ENCODE results near the gene SH3BGRL.
"Not testable (repeated sequence)": the region's sequence is repeated elsewhere in the genome, so short reads cannot be mapped to it uniquely, and the experiment has no call there.

SH3BGRL gene

DNA sequence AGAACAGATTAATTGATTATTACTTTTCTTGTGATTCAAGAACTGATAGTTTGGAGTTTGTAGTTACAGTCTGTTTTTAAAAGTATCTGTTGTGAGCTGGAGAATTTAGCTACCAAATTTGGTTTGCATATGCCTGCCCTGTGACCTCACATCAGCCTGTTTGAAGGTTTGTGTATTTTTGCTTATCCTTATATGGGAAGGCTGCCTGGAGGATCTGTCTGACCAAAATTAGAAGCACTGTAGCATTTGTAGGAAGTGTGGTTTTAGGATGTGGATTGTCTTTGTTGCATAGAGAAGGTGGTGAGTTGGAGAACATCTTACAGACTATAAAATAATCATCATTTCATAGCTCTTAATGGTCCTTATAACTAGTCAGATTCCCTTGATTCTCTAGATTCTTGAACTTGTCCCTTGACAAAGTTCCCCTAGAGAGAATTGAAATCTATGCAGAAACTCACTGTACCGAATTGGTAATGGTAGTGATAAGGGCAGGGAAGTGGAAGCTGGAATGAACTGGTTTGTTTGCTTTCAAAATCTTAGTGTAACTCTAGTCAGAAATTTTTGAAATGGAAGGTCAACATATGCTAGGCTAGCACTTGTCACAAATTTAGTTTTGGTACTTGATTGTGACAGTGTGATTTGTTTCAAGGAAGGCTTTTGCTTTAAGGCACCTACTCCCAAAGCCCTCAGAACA lies 57.3 kb downstream of the SH3BGRL start:
- in situ Hi-C loops (cut with MboI; ENCODE audit: low sequenced_read_pairs), result no loop called here

GRCh38 chrX:81259714-81260395 lies 58.0 kb downstream of the SH3BGRL start:
- in situ Hi-C loops (cut with MboI; ENCODE audit: low sequenced_read_pairs), result no loop called here

- in situ Hi-C loops (cut with MboI; ENCODE audit: low sequenced_read_pairs), result no loop called here
These were observed 59.7 kb downstream of the SH3BGRL start for GRCh38 chrX:81261576-81261975.

GRCh38 chrX:81263059-81263458 lies 61.2 kb downstream of the SH3BGRL start:
- in situ Hi-C loops (cut with MboI; ENCODE audit: low sequenced_read_pairs), result no loop called here

- in situ Hi-C loops (cut with MboI; ENCODE audit: low sequenced_read_pairs), result no loop called here
These were observed 76.7 kb downstream of the SH3BGRL start for GRCh38 chrX:81278616-81279015.

DNA sequence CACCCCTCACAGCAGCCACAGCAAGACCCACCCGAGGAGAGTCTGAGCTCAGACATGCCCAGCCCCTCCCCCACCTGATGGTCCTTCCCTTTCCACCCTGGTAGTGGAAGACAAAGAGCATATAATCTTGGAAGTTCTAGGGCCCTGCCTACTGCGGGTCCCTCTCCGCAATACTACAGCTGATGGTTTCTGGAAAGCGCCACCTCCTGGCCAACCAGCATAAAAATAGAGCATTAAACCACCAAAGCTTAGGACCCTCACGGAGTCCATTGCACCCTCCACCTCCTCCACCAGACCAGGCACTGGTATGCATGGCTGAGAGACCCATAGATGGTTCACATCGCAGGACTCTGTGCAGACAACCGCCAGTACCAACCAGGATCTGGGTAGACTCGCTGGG lies 78.2 kb downstream of the SH3BGRL start:
- in situ Hi-C loops (cut with MboI; ENCODE audit: low sequenced_read_pairs), result no loop called here

GRCh38 chrX:81286075-81286474 lies 84.2 kb downstream of the SH3BGRL start:
- in situ Hi-C loops (cut with MboI; ENCODE audit: low sequenced_read_pairs), result no loop called here

- in situ Hi-C loops (cut with MboI; ENCODE audit: low sequenced_read_pairs), result no loop called here
These were observed 84.7 kb downstream of the SH3BGRL start for GRCh38 chrX:81286608-81287007.

- in situ Hi-C loops (cut with MboI; ENCODE audit: low sequenced_read_pairs), result no loop called here
These were observed 90.1 kb downstream of the SH3BGRL start for GRCh38 chrX:81291996-81292395.

DNA sequence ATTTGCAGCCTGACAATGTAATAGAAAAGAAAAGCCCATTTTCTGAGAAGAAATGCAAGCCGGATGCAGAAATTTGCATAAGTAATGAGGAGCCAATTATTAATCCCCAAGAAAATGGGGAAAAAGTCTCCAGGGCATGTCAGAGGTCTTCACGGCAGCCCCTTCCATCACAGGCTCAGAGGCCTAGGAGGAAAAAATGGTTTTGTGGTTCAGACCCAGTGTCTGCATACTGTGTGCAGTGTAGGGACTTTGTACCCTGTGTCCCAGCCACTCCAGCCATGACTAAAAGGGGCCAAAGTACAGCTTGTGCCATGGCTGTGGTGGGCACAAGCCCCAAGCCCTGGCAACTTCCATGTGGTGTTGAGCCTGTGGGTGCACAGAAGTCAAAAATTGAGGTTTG lies 92.2 kb downstream of the SH3BGRL start:
- in situ Hi-C loops (cut with MboI; ENCODE audit: low sequenced_read_pairs), result no loop called here

DNA sequence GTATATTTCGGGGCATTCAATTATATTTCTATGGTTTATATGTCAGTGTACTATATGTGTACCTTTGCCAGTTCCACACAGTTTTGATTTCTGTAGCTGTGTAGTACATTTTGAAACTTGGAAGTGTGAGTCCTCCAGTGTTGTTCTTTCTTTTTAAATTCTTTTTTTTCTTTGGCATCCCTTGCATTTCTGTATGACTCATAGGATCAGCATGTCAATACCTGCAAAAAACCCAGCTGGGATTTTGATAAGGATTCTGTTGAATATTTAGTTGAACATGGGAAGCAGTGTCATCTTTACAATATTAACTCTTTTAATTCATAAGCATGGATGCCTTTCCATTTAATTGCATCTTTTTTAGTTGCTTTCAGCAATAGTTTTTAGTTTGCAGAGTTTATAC lies 100.0 kb downstream of the SH3BGRL start:
- in situ Hi-C loops (cut with MboI; ENCODE audit: low sequenced_read_pairs), result no loop called here

DNA sequence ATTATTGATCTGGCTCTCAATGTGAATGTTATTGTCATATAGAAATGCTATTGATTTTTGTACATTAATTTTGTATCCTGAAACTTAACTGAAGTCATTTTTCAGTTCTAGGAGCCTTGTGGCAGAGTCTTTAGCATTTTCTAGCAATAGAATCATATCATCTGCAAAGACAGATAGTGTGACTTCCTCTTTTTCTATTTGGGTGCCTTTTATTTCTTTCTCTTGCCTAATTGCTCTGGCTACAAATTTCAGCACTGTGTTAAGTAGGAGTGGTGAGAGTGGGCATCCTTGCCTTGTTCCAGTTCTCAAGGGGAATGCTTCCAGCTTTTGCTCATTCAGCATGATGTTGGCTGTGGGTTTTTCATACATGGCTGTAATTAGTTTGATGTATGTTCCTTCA lies 102.7 kb downstream of the SH3BGRL start:
- in situ Hi-C loops (cut with MboI; ENCODE audit: low sequenced_read_pairs), result no loop called here

- in situ Hi-C loops (cut with MboI; ENCODE audit: low sequenced_read_pairs), result no loop called here
These were observed 103.3 kb downstream of the SH3BGRL start for GRCh38 chrX:81305240-81305639.

DNA sequence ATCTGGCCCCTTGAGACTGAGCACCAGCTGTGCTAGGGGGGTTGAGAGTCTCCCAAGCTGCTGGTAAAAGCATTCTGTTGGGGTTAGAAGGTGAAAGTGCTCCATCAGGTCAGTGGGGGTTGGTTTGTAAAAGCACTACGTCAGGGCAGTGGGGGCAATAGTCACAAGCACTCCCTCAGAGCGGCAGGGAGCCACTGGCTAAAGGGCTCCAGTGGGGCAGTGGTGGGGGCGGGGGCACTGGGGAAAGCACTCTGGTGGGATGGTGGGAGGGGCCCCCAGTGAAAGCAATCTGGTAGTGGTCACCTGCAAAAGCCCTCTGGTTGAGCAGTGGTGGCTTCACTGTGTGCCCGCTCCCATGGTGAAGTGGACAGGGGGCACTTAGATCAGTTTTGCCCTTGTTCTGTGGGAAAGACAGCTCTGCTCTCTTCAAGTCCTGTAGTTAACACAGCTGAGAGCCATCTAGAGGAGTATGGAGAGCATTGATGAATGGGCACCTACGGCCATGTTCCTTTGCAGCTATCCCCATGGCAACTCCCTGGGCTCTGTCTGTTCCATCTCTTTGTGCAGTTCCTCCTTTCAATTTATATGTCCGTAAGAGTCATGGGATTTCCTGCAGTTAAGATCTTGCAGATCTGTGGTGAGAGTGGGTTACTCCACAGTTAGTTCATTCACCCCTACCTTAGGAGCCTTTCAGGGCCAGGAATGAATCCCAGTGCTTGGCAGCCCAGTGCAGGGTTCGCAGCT lies 106.4 kb downstream of the SH3BGRL start:
- in situ Hi-C loops (cut with MboI; ENCODE audit: low sequenced_read_pairs), result no loop called here

DNA sequence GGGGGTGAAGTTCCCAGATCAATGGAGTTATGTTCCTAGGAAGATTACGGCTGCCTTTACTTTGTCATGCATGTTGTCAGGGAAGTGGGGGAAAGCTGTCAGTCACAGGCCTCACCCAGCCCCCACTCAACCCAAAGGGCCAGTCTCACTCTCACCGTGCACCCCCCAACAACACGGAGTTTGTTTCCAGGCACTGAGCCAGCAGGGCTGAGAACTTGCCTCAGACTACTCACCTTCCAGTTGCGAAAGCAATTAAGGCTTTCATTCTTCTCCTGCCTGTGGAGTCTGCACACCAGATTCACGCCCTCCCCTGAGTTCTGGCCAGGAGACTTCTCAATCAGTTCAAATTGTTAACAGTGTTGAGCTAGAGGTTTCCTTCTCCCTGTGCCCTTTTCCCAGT lies 114.3 kb downstream of the SH3BGRL start:
- in situ Hi-C loops (cut with MboI; ENCODE audit: low sequenced_read_pairs), result no loop called here

- in situ Hi-C loops (cut with MboI; ENCODE audit: low sequenced_read_pairs), result not testable (repeated sequence)
These were observed 129.8 kb downstream of the SH3BGRL start for GRCh38 chrX:81331653-81332052.

DNA sequence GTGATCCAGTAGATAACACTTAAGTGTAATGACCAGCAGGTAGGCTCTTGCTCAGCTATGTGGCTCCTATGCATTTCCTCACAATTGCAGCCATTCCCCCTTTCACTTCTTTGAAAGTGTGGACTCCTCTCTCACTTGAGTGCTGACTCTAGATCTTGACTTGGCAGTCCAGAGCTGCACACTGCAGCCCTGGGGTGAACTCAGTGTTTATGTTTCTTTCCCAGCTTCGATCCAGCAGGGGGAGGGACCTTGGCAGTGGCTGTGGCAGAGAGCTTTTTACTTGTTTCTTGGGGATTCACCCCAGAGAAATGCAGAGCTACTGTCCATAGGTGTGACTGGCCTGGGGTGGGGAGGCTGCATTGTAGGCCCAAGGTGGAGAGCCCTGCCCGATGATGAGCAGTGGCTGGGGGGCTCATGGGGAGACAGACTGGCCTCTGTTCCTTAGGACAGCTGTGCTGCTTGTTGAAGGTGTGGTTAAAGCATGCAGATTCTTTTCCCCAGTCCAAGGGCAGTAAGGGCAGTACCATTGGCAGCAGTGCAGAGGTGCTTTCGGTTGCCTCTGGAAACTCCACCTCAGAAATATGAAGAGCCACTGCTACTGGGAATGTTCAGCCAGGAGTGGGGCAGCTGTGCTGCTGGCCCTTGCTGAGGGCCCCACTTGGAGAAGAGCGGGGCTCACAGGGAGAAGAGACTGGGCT lies 134.7 kb downstream of the SH3BGRL start:
- in situ Hi-C loops (cut with MboI; ENCODE audit: low sequenced_read_pairs), result no loop called here

GRCh38 chrX:81337805-81338204 lies 135.9 kb downstream of the SH3BGRL start:
- in situ Hi-C loops (cut with MboI; ENCODE audit: low sequenced_read_pairs), result no loop called here

DNA sequence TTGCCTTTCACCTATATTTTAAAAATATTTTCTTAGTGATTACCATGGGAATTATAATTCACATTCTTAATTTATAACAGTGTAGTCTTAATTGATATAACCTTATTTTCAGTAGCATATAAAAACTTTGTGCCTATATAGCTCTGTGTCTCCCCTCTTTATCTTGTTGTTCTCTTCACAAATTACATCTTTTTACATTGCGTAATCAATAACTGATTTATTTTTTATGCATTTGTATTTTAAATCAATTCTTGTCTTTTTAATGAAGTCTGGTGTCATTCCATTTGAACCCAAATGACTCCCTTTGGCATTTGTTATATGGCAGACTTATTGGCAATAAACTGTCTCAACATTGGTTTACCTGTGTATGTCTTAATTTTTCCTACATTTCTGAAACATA lies 137.0 kb downstream of the SH3BGRL start:
- in situ Hi-C loops (cut with MboI; ENCODE audit: low sequenced_read_pairs), result no loop called here

DNA sequence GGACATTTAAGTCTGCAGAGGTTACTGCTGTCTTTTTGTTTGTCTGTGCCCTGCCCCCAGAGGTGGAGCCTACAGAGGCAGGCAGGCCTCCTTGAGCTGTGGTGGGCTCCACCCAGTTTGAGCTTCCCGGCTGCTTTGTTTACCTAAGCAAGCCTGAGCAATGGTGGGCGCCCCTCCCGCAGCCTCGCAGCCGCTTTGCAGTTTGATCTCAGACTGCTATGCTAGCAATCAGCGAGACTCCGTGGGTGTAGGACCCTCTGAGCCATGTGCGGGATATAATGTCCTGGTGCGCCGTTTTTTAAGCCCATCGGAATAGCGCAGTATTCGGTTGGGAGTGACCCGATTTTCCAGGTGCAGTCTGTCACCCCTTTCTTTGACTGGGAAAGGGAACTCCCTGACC lies 143.4 kb downstream of the SH3BGRL start:
- in situ Hi-C loops (cut with MboI; ENCODE audit: low sequenced_read_pairs), result not testable (repeated sequence)
